Amygdala (tissue), 56 donors: Measurements from ENCODE around the gene PPIAL4G.

Experiments
- DNase-seq, 56 donors: peaks; one replicate each; lab custom pipeline; 2025; lab: John Stamatoyannopoulos, UW

Gene PPIAL4G

DNA sequence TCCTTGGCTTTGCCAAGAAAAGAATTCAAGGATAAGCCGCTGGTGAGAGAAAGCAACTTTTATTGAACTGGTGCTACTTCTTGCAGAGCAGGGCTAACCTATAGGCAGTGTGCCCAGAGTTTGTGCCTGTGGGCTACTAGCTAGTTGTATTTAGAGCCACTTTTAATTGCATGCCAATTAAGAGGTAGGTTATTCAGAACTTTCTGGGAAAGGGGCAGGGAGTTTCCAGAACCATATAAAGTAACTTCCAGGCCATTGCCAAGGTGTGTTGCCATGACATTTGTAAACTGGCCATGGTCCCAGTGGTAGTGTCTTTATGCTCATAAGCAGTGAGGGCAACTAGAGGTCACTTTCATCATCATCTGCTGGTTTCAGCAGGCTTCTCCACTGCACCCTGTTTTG is 50.2 kb downstream of the PPIAL4G start:
- peak in 24 of 56 donors; percentile 1 to 69 (median 18) for DNase-seq
